T-cell (primary cell): ENCODE measurements around the gene NPAS3. TPM values are rescaled to one million over a fixed set of nuclear protein-coding genes. Genes with fewer than 3 reads are reported as not detected.

Experiments used
- ATAC-seq, 4 experiments: fragments of 200-7000 bp in 3 of 4; fragments of 150-1000 bp in 1 of 4; cut with Tn5 transposase; replicated peaks in 1 of 4; 1 replicate in 3 of 4; 2 replicates in 1 of 4; pipeline ENCODE4 v1.10.0; 2021; ENCODE audit warnings: moderate library complexity in 3 of 4, mild to moderate bottlenecking in 2 of 4, moderate number of reproducible peaks in 1 of 4
- CTCF ChIA-PET, 2 donors: fragments of 300-600 bp; sonication (Branson Sonifier 250); formaldehyde crosslinking; loops; one replicate each; lab custom pipeline; 2022; ENCODE audit warnings: antibody characterized with exemption in 2 of 2; lab: Charles Lee
- POLR2A ChIA-PET, 2 donors: fragments of 300-600 bp; sonication (Branson Sonifier 250); formaldehyde crosslinking; loops; one replicate each; lab custom pipeline; 2022; ENCODE audit warnings: antibody characterized with exemption in 2 of 2; lab: Charles Lee
- DNase-seq, 35 experiments: peaks; one replicate each; pipeline versions ENCODE4 v3.0.0 to v3.0.0-alpha.2; 2013 to 2023
- H3K27ac ChIP-seq: one replicate; pipeline ENCODE4 v1.5.1; 2013; ENCODE audit warnings: low read length
- H3K27me3 ChIP-seq, 2 experiments: replicated peaks in 1 of 2; 1 replicate in 1 of 2; 2 replicates in 1 of 2; pipeline versions ENCODE4 v1.6.1 to v1.7.0; 2013; ENCODE audit warnings: low read length in 1 of 2, mixed read lengths in 1 of 2; ENCODE audit not compliant: control insufficient read depth in 2 of 2, insufficient read depth in 2 of 2; ENCODE audit errors: extremely low read depth in 1 of 2
- H3K36me3 ChIP-seq, 2 donors: 1 replicate in 1 of 2; 2 replicates in 1 of 2; pipeline versions ENCODE4 v1.6.1 to v1.7.0; 2013; ENCODE audit warnings: low read length in 1 of 2; ENCODE audit not compliant: control insufficient read depth in 2 of 2, insufficient read depth in 1 of 2; ENCODE audit errors: extremely low read depth in 1 of 2
- H3K4me1 ChIP-seq, 2 experiments: 1 replicate in 1 of 2; 2 replicates in 1 of 2; pipeline versions ENCODE4 v1.6.1 to v1.7.0; 2013; ENCODE audit warnings: low read length in 2 of 2, mixed read lengths in 1 of 2; ENCODE audit not compliant: insufficient read depth in 2 of 2, control insufficient read depth in 1 of 2; ENCODE audit errors: extremely low read depth in 1 of 2
- H3K4me3 ChIP-seq, 2 donors: 1 replicate in 1 of 2; 2 replicates in 1 of 2; pipeline versions ENCODE4 v1.5.1 to v1.7.0; 2013; ENCODE audit warnings: mild to moderate bottlenecking in 2 of 2, low read length in 1 of 2, moderate library complexity in 1 of 2; ENCODE audit not compliant: control insufficient read depth in 1 of 2; ENCODE audit errors: extremely low read depth in 1 of 2
- H3K9me3 ChIP-seq: 2 replicates; pipeline ENCODE4 v1.7.0; 2013
- H3K27ac Mint-ChIP-seq, 2 donors: one replicate each; pipeline ENCODE4 v1.8.0; 2020 to 2021; ENCODE audit warnings: mild to moderate bottlenecking in 2 of 2, mixed read lengths in 2 of 2
- H3K27me3 Mint-ChIP-seq, 2 donors: one replicate each; pipeline ENCODE4 v1.8.0; 2021 to 2022; ENCODE audit warnings: mixed read lengths in 2 of 2
- H3K36me3 Mint-ChIP-seq: one replicate; pipeline ENCODE4 v1.8.0; 2021; ENCODE audit warnings: mixed read lengths
- H3K4me1 Mint-ChIP-seq, 3 donors: one replicate each; pipeline ENCODE4 v1.8.0; 2020 to 2022; ENCODE audit warnings: mixed read lengths in 3 of 3, mild to moderate bottlenecking in 1 of 3
- H3K4me3 Mint-ChIP-seq, 3 donors: one replicate each; pipeline ENCODE4 v1.8.0; 2020 to 2022; ENCODE audit warnings: mild to moderate bottlenecking in 3 of 3, mixed read lengths in 3 of 3, moderate library complexity in 3 of 3
- H3K9me3 Mint-ChIP-seq, 3 donors: one replicate each; pipeline ENCODE4 v1.8.0; 2020 to 2022; ENCODE audit warnings: mixed read lengths in 3 of 3
- WGBS: methylation state at CpG from one replicate; pipeline ENCODE4 v1.1.5; 2013; ENCODE audit warnings: missing lambda C conversion rate; ENCODE audit not compliant: insufficient coverage; 5-methylcytosine and 5-hydroxymethylcytosine counted together
- total RNA-seq, 35 experiments: library from RNA in 6 of 35; stranded (reverse) in 6 of 35; fragments of 120-200 nt in 1 of 35; gene quantifications; one replicate each; pipeline versions ENCODE4 v1.2.1 to v1.2.4 and lab custom pipeline; 2013 to 2026

The NPAS3 gene
- total RNA-seq, 5 donors from 2014 or later (not counting 1 experiment from before 2014, with no cell fraction given) = 0.10 TPM; not detected in 4

GRCh38 chr14:33745163-33745562, 806.5 kb downstream of the NPAS3 start:
- H3K36me3 ChIP-seq = no peaks in the 10 kb centered on the region
- ATAC-seq (no peak), DNase-seq (no peak)
- 65% methylated on average over 3 of the region's 6 CpGs for WGBS
- no peaks in the 10 kb centered on the region for H3K4me1 ChIP-seq
- no peaks in the 10 kb centered on the region for H3K27me3 ChIP-seq
- no peaks in the 10 kb centered on the region for H3K4me1 Mint-ChIP-seq
- H3K4me3 Mint-ChIP-seq = no peak overlapping the region
- H3K4me3 ChIP-seq = no peak overlapping the region
- no peaks in the 10 kb centered on the region for H3K36me3 Mint-ChIP-seq
- peaks cover 0 to 4% of the 10 kb centered on the region in 2 donors for H3K27me3 Mint-ChIP-seq
- no peak overlapping the region for H3K27ac ChIP-seq
- no peak overlapping the region for H3K27ac Mint-ChIP-seq
- peaks cover 0 to 9% (median 0%) of the 10 kb centered on the region in 3 donors for H3K9me3 Mint-ChIP-seq
- no peaks in the 10 kb centered on the region for H3K9me3 ChIP-seq
- ChIA-PET CTCF (no interaction called here), POLR2A (no interaction called here)

GRCh38 chr14:33747749-33748148, 809.1 kb downstream of the NPAS3 start:
- Histone ChIP-seq H3K4me1 (no peaks in the 10 kb centered on the region), H3K4me3 (no peak overlapping the region), H3K9me3 (no peaks in the 10 kb centered on the region), H3K36me3 (no peaks in the 10 kb centered on the region), H3K27ac (no peak overlapping the region), H3K27me3 (no peaks in the 10 kb centered on the region)
- POLR2A ChIA-PET = no interaction called here
- ATAC-seq = no peak
- H3K27me3 Mint-ChIP-seq = peaks cover 1 to 6% of the 10 kb centered on the region in 2 donors
- CTCF ChIA-PET = no interaction called here
- H3K27ac Mint-ChIP-seq = no peak overlapping the region
- H3K9me3 Mint-ChIP-seq = peaks cover 0 to 9% (median 0%) of the 10 kb centered on the region in 3 donors
- H3K36me3 Mint-ChIP-seq = no peaks in the 10 kb centered on the region
- H3K4me3 Mint-ChIP-seq = no peak overlapping the region
- H3K4me1 Mint-ChIP-seq = no peaks in the 10 kb centered on the region
- WGBS = 50% methylated on average over 1 of the region's 1 CpG
- no peak for DNase-seq

GRCh38 chr14:33754261-33754660, 815.6 kb downstream of the NPAS3 start:
- DNase-seq (no peak), ATAC-seq (no peak)
- H3K4me1 ChIP-seq = no peaks in the 10 kb centered on the region
- no peaks in the 10 kb centered on the region for H3K36me3 ChIP-seq
- H3K4me3 Mint-ChIP-seq = no peak overlapping the region
- H3K9me3 Mint-ChIP-seq = no peaks in the 10 kb centered on the region
- H3K4me3 ChIP-seq = no peak overlapping the region
- no peaks in the 10 kb centered on the region for H3K27me3 ChIP-seq
- WGBS = 100% methylated on average over 1 of the region's 4 CpGs
- POLR2A ChIA-PET = no interaction called here
- CTCF ChIA-PET = no interaction called here
- peaks cover 11 to 14% of the 10 kb centered on the region in 2 donors for H3K27me3 Mint-ChIP-seq
- no peaks in the 10 kb centered on the region for H3K4me1 Mint-ChIP-seq
- no peaks in the 10 kb centered on the region for H3K36me3 Mint-ChIP-seq
- no peak overlapping the region for H3K27ac ChIP-seq
- no peaks in the 10 kb centered on the region for H3K9me3 ChIP-seq
- H3K27ac Mint-ChIP-seq = no peak overlapping the region

GRCh38 chr14:33755358-33755757, 816.7 kb downstream of the NPAS3 start:
- Mint-ChIP-seq H3K4me3 (no peak overlapping the region), H3K27me3 (peaks cover 15 to 19% of the 10 kb centered on the region in 2 donors), H3K27ac (no peak overlapping the region), H3K9me3 (no peaks in the 10 kb centered on the region), H3K36me3 (no peaks in the 10 kb centered on the region), H3K4me1 (no peaks in the 10 kb centered on the region)
- ATAC-seq = no peak
- 84% methylated on average over 4 of the region's 5 CpGs for WGBS
- H3K36me3 ChIP-seq = no peaks in the 10 kb centered on the region
- no peaks in the 10 kb centered on the region for H3K4me1 ChIP-seq
- H3K9me3 ChIP-seq = no peaks in the 10 kb centered on the region
- CTCF ChIA-PET = no interaction called here
- POLR2A ChIA-PET = no interaction called here
- H3K4me3 ChIP-seq = no peak overlapping the region
- no peak overlapping the region for H3K27ac ChIP-seq
- no peaks in the 10 kb centered on the region for H3K27me3 ChIP-seq
- DNase-seq = no peak

- WGBS = 60% methylated on average over 1 of the region's 1 CpG
- Histone ChIP-seq H3K4me3 (no peak overlapping the region), H3K36me3 (no peaks in the 10 kb centered on the region), H3K27ac (no peak overlapping the region), H3K4me1 (no peaks in the 10 kb centered on the region), H3K27me3 (no peaks in the 10 kb centered on the region), H3K9me3 (no peaks in the 10 kb centered on the region)
- Mint-ChIP-seq H3K27ac (no peak overlapping the region), H3K27me3 (peaks cover 13 to 19% of the 10 kb centered on the region in 2 donors), H3K4me3 (no peak overlapping the region), H3K9me3 (no peaks in the 10 kb centered on the region), H3K4me1 (no peaks in the 10 kb centered on the region), H3K36me3 (no peaks in the 10 kb centered on the region)
- no peak for DNase-seq
- CTCF ChIA-PET = interaction anchor here in 1 of 2 donors (1.0 kb wide), 1 partner anchor 30 kb away, joined by 4 read pairs; no protein-coding TSS in a partner anchor
- POLR2A ChIA-PET = no interaction called here
- no peak for ATAC-seq
Observed at GRCh38 chr14:33756833-33757232, 818.2 kb downstream of the NPAS3 start.

- H3K4me3 Mint-ChIP-seq = no peak overlapping the region
- no peak overlapping the region for H3K27ac ChIP-seq
- ChIA-PET POLR2A (no interaction called here), CTCF (no interaction called here)
- H3K9me3 Mint-ChIP-seq = no peaks in the 10 kb centered on the region
- no peaks in the 10 kb centered on the region for H3K9me3 ChIP-seq
- no peak for ATAC-seq
- H3K27me3 ChIP-seq = no peaks in the 10 kb centered on the region
- DNase-seq = no peak
- no peak overlapping the region for H3K4me3 ChIP-seq
- H3K27me3 Mint-ChIP-seq = peaks cover 15 to 18% of the 10 kb centered on the region in 2 donors
- no peaks in the 10 kb centered on the region for H3K36me3 Mint-ChIP-seq
- H3K4me1 ChIP-seq = no peaks in the 10 kb centered on the region
- H3K27ac Mint-ChIP-seq = no peak overlapping the region
- no peaks in the 10 kb centered on the region for H3K4me1 Mint-ChIP-seq
- H3K36me3 ChIP-seq = no peaks in the 10 kb centered on the region
Observed at GRCh38 chr14:33758547-33758946, 819.9 kb downstream of the NPAS3 start.
